ENCODE measurements around the gene SPATA22.
"Not testable (repeated sequence)": the region's sequence is repeated elsewhere in the genome, so short reads cannot be mapped to it uniquely, and the experiment has no call there.

SPATA22 gene

GRCh38 chr17:3471599-3471998 is at the start of gene SPATA22:
SPATA22 (minus strand) TSS chr17:3471819; CDS start chr17:3469325, 2,494 bp downstream.
- no peak for DNase-seq (ENCODE audit: low read depth in 2 of 2, low spot score in 1 of 2)

GRCh38 chr17:3519472-3519871 is 47.9 kb upstream of the SPATA22 start:
- DNase-seq (ENCODE audit: low read depth in 2 of 2, low spot score in 1 of 2), result not testable (repeated sequence)

DNA sequence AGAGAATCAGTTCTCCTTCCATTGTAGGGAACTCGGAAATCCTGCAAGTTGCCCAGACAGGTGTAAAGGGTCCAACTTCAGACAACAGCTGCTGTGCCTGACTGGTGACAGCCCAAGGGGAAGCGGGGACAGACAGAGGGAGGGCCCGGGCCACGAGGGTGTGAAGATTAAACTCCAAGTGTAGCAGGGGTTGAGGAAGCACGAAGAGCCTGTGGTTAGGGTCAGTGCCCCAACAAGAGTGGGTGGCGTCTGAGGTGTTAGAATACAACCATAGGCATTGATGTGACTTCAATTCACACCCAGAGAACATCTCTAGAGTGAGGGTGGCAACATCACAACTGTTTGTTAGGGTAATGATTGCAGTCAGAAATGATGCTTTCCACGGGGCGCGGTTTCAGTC is 43.3 kb upstream of the SPATA22 start:
- no peak for DNase-seq (ENCODE audit: low read depth in 2 of 2, low spot score in 1 of 2)

GRCh38 chr17:3514167-3514566 is 42.5 kb upstream of the SPATA22 start:
- not testable (repeated sequence) for DNase-seq (ENCODE audit: low read depth in 2 of 2, low spot score in 1 of 2)

DNA sequence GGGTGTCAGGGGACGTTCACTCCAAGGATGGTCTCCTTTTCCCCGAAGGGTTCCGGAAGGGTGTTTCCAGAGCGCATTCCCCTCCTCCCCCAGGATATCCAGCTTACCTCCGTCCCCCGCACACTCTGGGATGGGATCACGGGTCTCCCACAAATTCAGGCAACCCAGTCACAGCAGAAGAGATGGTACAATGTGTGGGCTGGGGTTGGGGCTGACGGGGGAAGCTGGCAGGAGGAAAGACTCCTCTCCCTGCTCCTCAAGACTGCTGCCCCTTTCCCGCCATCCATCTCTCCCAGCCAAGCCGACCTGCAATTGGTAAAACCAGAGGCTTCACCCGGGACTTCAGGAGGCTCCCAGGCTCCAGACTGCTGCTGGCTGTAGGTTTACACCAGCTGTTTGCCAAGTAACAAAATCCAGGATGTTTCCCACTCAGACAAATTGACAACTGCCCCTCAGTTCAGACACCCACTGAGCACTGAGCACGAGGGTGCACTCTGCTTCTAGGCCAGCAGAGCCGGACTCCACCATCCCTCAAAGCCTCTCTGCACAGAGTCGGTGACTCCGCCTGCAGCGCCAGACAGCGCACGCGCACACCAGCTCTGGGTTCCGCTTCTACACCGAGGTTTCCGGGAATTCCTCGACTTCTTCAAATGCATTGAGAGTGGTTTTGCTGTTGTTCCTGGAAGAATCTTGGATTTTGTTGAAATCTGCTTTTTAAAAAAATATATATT is 41.9 kb upstream of the SPATA22 start:
- no peak for DNase-seq (ENCODE audit: low read depth in 2 of 2, low spot score in 1 of 2)

GRCh38 chr17:3512505-3513171 is 41.0 kb upstream of the SPATA22 start:
- no peak for DNase-seq (ENCODE audit: low read depth in 2 of 2, low spot score in 1 of 2)

DNA sequence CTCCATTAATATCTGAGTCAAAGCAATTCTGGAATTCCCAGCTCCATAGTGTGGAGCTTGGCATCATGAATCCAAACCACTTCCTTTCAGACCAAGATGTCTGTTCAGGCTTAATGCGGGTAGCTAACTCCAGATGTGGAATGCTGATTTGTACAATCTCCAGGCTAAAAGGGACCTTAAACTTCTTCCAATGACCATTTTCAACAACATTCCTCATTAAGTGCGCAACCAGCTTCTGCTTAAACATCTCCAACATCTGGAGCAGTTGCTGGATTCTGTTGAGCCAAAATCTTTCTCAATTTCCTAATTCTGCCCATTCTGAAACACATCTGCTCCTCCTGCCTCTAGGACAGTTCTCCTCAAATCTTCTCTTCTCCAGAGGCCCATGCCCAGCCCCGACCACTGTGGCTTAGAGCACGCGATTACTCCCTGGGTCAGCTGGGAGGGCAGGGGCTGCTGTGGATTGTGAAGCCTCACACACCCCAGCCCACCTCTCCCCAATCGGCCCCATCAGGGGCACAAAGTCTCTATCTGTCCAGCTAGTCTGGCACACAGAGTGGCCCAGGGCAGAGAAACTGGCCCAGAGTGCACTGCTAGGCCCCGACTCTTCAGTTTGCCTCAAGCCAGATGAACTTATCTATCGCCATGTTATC is 40.4 kb upstream of the SPATA22 start:
- DNase-seq (ENCODE audit: low read depth in 2 of 2, low spot score in 1 of 2), result no peak

DNA sequence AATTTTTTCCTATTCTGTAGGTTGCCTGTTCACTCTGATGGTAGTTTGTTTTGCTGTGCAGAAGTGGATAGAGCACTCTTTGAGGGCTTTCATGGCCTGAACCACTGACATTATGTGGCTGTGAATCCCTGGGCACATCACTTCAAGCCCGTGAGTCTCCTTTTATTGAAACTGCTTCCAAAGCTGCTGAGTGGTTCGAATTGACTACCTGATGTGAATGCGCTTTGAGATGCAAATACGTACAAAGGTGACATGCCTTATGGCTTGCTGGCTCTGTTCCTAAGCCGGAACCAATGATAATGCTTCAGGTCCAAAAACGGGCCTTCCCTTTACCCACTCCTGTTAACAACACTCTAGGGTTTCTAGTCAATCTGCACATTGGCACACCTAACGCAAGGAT is 38.5 kb upstream of the SPATA22 start:
- no peak for DNase-seq (ENCODE audit: low read depth in 2 of 2, low spot score in 1 of 2)

- DNase-seq (ENCODE audit: low read depth in 2 of 2, low spot score in 1 of 2), result no peak
Measured at GRCh38 chr17:3507869-3508268, 36.2 kb upstream of the SPATA22 start.

DNA sequence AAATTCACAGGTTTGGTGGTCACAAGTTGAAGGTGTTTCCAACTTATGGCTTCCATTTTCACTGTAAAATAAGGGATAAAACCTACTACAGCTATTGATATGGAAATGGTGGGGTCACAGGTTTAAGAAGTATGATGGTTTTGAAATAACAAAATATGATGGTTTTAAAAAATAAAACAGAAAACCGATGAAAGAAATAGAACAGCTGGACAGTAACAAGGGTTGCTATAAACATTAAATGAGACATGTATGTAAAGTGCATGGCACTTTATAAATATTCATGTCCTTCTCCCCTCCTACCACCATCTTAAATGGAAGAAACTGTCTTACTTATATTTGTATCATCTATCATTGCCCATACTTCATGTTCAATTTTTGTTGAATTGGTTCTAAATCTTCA is 35.5 kb upstream of the SPATA22 start:
- DNase-seq (ENCODE audit: low read depth in 2 of 2, low spot score in 1 of 2), result no peak

GRCh38 chr17:3506054-3506453 is 34.4 kb upstream of the SPATA22 start:
- no peak for DNase-seq (ENCODE audit: low read depth in 2 of 2, low spot score in 1 of 2)

DNA sequence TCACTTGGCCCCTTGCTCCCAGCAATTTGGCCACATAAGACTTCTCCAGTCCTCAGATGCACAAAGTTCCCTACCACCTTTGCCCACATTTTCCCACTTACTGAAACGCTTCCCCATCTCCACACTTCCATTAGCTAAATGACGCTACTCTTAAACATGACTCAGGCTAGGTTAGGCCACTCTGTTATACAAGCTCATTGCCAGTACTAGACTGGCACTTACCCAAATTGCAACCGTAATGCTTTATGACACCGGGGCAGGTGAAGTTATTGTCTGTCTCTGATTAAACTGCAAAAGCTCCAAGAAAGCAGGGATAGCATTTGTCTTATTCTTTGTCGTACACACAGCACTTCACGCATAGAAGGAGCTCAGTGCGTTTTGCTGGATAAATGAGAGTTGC is 33.4 kb upstream of the SPATA22 start:
- DNase-seq (ENCODE audit: low read depth in 2 of 2, low spot score in 1 of 2), result no peak

DNA sequence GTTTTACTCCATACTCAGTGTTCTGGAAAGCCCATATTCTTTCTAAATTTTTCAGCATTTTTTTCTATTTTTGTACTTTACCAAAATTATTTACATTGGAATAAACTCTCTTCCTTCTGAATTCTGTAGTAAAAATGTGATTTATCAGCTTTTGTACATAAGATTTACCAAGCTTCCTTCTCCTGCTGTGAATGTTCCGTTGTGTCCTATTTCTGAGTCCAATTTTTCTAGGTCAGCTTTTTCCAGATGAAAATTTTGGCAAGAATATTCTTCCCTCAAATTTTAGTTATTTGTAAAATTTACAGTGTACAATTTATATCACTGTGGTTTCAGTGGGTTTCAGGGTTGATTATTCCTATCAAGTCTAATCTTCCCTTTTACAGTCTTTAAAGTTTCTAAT is 31.7 kb upstream of the SPATA22 start:
- DNase-seq (ENCODE audit: low read depth in 2 of 2, low spot score in 1 of 2), result no peak

- no peak for DNase-seq (ENCODE audit: low read depth in 2 of 2, low spot score in 1 of 2)
Measured at GRCh38 chr17:3502466-3502865, 30.8 kb upstream of the SPATA22 start.

GRCh38 chr17:3501344-3501743 is 29.7 kb upstream of the SPATA22 start:
- DNase-seq (ENCODE audit: low read depth in 2 of 2, low spot score in 1 of 2), result no peak

GRCh38 chr17:3497101-3497500 is 25.5 kb upstream of the SPATA22 start:
- DNase-seq (ENCODE audit: low read depth in 2 of 2, low spot score in 1 of 2), result no peak

DNA sequence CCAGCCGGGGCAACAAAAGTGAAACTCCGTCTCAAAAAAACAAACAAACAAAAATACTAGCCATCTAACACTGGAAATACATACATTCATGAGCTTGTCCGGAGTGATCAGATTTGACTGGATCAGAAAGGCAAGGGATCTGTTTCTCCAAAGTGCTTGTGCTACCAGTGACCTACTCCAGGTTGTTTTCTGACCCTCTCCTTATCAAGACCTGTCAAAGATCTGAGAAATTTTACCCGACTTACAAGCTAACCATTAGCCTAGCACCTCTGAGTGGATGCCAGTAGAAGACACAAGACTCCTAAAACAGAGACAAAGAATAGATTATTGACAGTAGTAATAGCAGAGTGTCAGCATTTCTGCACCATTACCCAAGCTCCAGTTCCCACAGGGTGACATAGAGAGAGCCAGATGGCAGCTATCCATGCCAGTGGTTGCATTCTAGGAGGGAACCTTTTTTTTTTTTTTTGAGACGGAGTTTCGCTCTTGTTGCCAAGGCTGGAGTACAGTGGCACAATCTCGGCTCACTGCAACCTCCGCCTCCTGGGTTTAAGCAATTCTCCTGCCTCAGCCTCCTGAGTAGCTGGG is 14.0 kb upstream of the SPATA22 start:
- no peak for DNase-seq (ENCODE audit: low read depth in 2 of 2, low spot score in 1 of 2)

GRCh38 chr17:3482852-3483251 is 11.2 kb upstream of the SPATA22 start:
- no peak for DNase-seq (ENCODE audit: low read depth in 2 of 2, low spot score in 1 of 2)

DNA sequence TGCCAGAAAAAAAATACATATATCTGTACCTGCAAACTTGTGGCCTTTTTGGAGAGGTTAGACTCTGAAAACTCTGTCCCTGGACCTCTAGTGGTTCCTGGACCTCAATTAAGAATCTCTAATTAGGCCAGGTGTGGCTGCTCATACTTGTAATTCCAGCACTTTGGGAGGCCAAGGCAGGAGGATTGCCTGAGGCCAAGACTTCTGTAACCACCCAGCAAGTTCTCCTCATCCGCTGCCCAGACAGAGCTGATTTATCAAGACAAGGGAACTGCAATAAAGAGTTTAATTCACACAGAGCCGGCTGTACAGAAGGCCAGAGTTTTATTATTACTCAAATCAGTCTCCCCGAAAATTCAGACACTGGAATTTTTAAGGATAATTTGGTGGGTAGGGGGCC is 8.4 kb upstream of the SPATA22 start:
- DNase-seq (ENCODE audit: low read depth in 2 of 2, low spot score in 1 of 2), result no peak

- no peak for DNase-seq (ENCODE audit: low read depth in 2 of 2, low spot score in 1 of 2)
Measured at GRCh38 chr17:3475812-3476610, 4.4 kb upstream of the SPATA22 start, which contains the start of gene ASPA. ASPA (plus strand) TSS chr17:3475997; CDS start chr17:3476160, 163 bp downstream.

DNA sequence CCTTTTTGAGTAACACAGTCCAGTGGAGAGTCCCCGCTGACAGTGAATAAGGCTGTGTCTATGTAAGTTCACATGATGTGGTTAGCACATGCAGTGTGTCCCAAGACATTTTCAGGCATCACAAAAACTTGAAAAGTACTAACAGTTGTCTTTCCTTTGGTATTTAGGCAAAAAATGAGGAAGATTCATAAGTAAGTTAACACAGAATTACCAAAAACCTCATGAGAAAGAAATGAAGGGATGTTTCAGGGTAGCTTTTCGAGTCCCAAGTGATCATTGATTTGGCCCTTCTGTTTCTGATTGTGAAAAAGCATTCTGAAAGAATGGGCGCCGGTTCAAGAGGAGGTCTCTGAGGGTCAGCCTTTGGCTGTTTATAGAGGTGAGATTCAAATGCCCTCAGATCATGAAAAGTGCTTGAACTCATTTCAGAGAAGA is 3.6 kb upstream of the SPATA22 start:
- DNase-seq (ENCODE audit: low read depth in 2 of 2, low spot score in 1 of 2), result no peak
